Progenitor cell of endocrine pancreas (in vitro differentiated cells): ENCODE data around the gene LMAN1. TPM values are rescaled to one million over a fixed set of nuclear protein-coding genes. Genes with fewer than 3 reads are reported as not detected.

Experiments
- DNase-seq: peaks from one replicate; pipeline ENCODE4 v3.0.0; 2021; ENCODE audit warnings: low spot score; ENCODE audit not compliant: unreplicated experiment
- H3K27ac Mint-ChIP-seq: 2 replicates; pipeline ENCODE4 v1.8.0; 2021; ENCODE audit warnings: mild to moderate bottlenecking, moderate library complexity, mixed read lengths
- H3K27me3 Mint-ChIP-seq: 2 replicates; pipeline ENCODE4 v1.8.0; 2021; ENCODE audit warnings: mixed read lengths
- H3K36me3 Mint-ChIP-seq: 2 replicates; pipeline ENCODE4 v1.8.0; 2022; ENCODE audit warnings: mixed read lengths; ENCODE audit not compliant: insufficient read depth
- H3K4me1 Mint-ChIP-seq: 2 replicates; pipeline ENCODE4 v1.8.0; 2021; ENCODE audit warnings: low read depth, mixed read lengths
- H3K4me3 Mint-ChIP-seq: 2 replicates; pipeline ENCODE4 v1.8.0; 2021; ENCODE audit warnings: low read depth, mild to moderate bottlenecking, moderate library complexity, mixed read lengths
- H3K9me3 Mint-ChIP-seq: 2 replicates; pipeline ENCODE4 v1.8.0; 2021; ENCODE audit warnings: low read depth, mixed read lengths
- CTCF ChIP-seq: fragments of 200-600 bp; sonication (generic); IDR thresholded peaks from one replicate; pipeline ENCODE4 v1.5.0; 2021; ENCODE audit warnings: antibody characterized with exemption, mild to moderate bottlenecking; ENCODE audit not compliant: unreplicated experiment
- total RNA-seq: library from RNA; stranded (reverse); gene quantifications from 2 replicates; pipeline ENCODE4 v1.2.1, GENCODE V29; 2021

The LMAN1 gene
- total RNA-seq, 1 donor from 2014 or later = 78.2 TPM

- Mint-ChIP-seq H3K27me3 (peaks cover 44% of the 10 kb centered on the region), H3K4me1 (peaks cover 5% of the 10 kb centered on the region), H3K4me3 (no peak overlapping the region), H3K36me3 (no peaks in the 10 kb centered on the region), H3K9me3 (no peaks in the 10 kb centered on the region), H3K27ac (no peak overlapping the region)
- no peak for DNase-seq
- TF ChIP-seq CTCF = no peak
Observed at GRCh38 chr18:59382383-59382782, 23.3 kb upstream of the LMAN1 start.

GRCh38 chr18:59381949-59382348 is 22.9 kb upstream of the LMAN1 start:
- no peak for TF ChIP-seq CTCF
- no peaks in the 10 kb centered on the region for H3K36me3 Mint-ChIP-seq
- peaks cover 5% of the 10 kb centered on the region for H3K4me1 Mint-ChIP-seq
- H3K9me3 Mint-ChIP-seq = no peaks in the 10 kb centered on the region
- DNase-seq = no peak
- peaks cover 39% of the 10 kb centered on the region for H3K27me3 Mint-ChIP-seq
- H3K27ac Mint-ChIP-seq = no peak overlapping the region
- H3K4me3 Mint-ChIP-seq = no peak overlapping the region

GRCh38 chr18:59380706-59381105 is 21.6 kb upstream of the LMAN1 start:
- TF ChIP-seq CTCF = no peak
- Mint-ChIP-seq H3K27ac (no peak overlapping the region), H3K4me3 (no peak overlapping the region), H3K27me3 (peaks cover 29% of the 10 kb centered on the region), H3K36me3 (no peaks in the 10 kb centered on the region), H3K9me3 (no peaks in the 10 kb centered on the region), H3K4me1 (peaks cover 10% of the 10 kb centered on the region)
- no peak for DNase-seq

- no peak for TF ChIP-seq CTCF
- no peaks in the 10 kb centered on the region for H3K36me3 Mint-ChIP-seq
- H3K27me3 Mint-ChIP-seq = peaks cover 21% of the 10 kb centered on the region
- peaks cover 10% of the 10 kb centered on the region for H3K4me1 Mint-ChIP-seq
- no peak for DNase-seq
- H3K9me3 Mint-ChIP-seq = no peaks in the 10 kb centered on the region
- H3K4me3 Mint-ChIP-seq = no peak overlapping the region
- no peak overlapping the region for H3K27ac Mint-ChIP-seq
Observed at GRCh38 chr18:59379772-59380522, 20.9 kb upstream of the LMAN1 start.

- H3K36me3 Mint-ChIP-seq = no peaks in the 10 kb centered on the region
- H3K4me3 Mint-ChIP-seq = no peak overlapping the region
- peaks cover 18% of the 10 kb centered on the region for H3K27me3 Mint-ChIP-seq
- TF ChIP-seq CTCF = no peak
- no peaks in the 10 kb centered on the region for H3K9me3 Mint-ChIP-seq
- no peak for DNase-seq
- peaks cover 10% of the 10 kb centered on the region for H3K4me1 Mint-ChIP-seq
- H3K27ac Mint-ChIP-seq = no peak overlapping the region
Observed at GRCh38 chr18:59377613-59378337, 18.7 kb upstream of the LMAN1 start.
